Neuronal stem cell (in vitro differentiated cells): ENCODE results near the gene SORCS2.

ENCODE experiments used
- DNase-seq: peaks from one replicate; pipeline ENCODE4 v3.0.0-alpha.2; 2013; ENCODE audit warnings: low spot score
- H2AFZ ChIP-seq: one replicate; pipeline ENCODE4 v1.6.1; 2013; ENCODE audit warnings: mild to moderate bottlenecking, low read length, inconsistent platforms
- H2AK5ac ChIP-seq: 2 replicates; pipeline ENCODE4 v1.6.1; 2013; ENCODE audit warnings: low read depth, mild to moderate bottlenecking, inconsistent platforms, low read length, moderate library complexity, mixed read lengths
- H2BK120ac ChIP-seq: 2 replicates; pipeline ENCODE4 v1.6.1; 2013; ENCODE audit warnings: low read depth, mild to moderate bottlenecking, inconsistent platforms, low read length, moderate library complexity, mixed read lengths
- H2BK12ac ChIP-seq: one replicate; pipeline ENCODE4 v1.6.1; 2013; ENCODE audit warnings: low read length, inconsistent platforms
- H2BK15ac ChIP-seq: 2 replicates; pipeline ENCODE4 v1.6.1; 2013; ENCODE audit warnings: mild to moderate bottlenecking, low read length, inconsistent platforms, mixed read lengths
- H2BK5ac ChIP-seq: one replicate; pipeline ENCODE4 v1.6.1; 2013; ENCODE audit warnings: inconsistent platforms, mild to moderate bottlenecking, low read length, moderate library complexity
- H3K14ac ChIP-seq: one replicate; pipeline ENCODE4 v1.6.1; 2013; ENCODE audit warnings: low read length, inconsistent platforms
- H3K18ac ChIP-seq: 2 replicates; pipeline ENCODE4 v1.6.1; 2013; ENCODE audit warnings: low read length, inconsistent platforms
- H3K23ac ChIP-seq: 2 replicates; pipeline ENCODE4 v1.6.1; 2013; ENCODE audit warnings: low read depth, mild to moderate bottlenecking, mixed read lengths, low read length, inconsistent platforms; ENCODE audit not compliant: poor library complexity
- H3K27ac ChIP-seq: replicated peaks from 3 replicates; pipeline ENCODE4 v1.5.1; 2013; ENCODE audit warnings: low read length, inconsistent platforms
- H3K27me3 ChIP-seq, 3 experiments: 2 replicates each; pipeline ENCODE4 v1.6.1; 2013; ENCODE audit warnings: low read length in 3 of 3, mild to moderate bottlenecking in 2 of 3, inconsistent platforms in 1 of 3, low read depth in 1 of 3, mixed read lengths in 1 of 3, moderate library complexity in 1 of 3; ENCODE audit not compliant: control insufficient read depth in 3 of 3, insufficient read depth in 3 of 3
- H3K36me3 ChIP-seq, 2 donors: replicated peaks in 1 of 2; 2 replicates each; pipeline ENCODE4 v1.6.1; 2013; ENCODE audit warnings: low read length in 2 of 2; ENCODE audit not compliant: control insufficient read depth in 2 of 2, insufficient read depth in 2 of 2
- H3K4ac ChIP-seq: 2 replicates; pipeline ENCODE4 v1.6.1; 2013; ENCODE audit warnings: inconsistent platforms, mild to moderate bottlenecking, low read length, moderate library complexity
- H3K4me1 ChIP-seq, 2 donors: 1 replicate in 1 of 2; 2 replicates in 1 of 2; pipeline ENCODE4 v1.6.1; 2013; ENCODE audit warnings: low read length in 2 of 2, low read depth in 1 of 2; ENCODE audit not compliant: control insufficient read depth in 2 of 2, insufficient read depth in 1 of 2
- H3K4me2 ChIP-seq: one replicate; pipeline ENCODE4 v1.6.1; 2013; ENCODE audit warnings: mild to moderate bottlenecking, low read length, inconsistent platforms; ENCODE audit not compliant: insufficient read depth, poor library complexity, severe bottlenecking
- H3K4me3 ChIP-seq, 2 donors: 2 replicates each; pipeline ENCODE4 v1.5.1; 2013; ENCODE audit warnings: low read length in 2 of 2, mild to moderate bottlenecking in 2 of 2, inconsistent platforms in 1 of 2, moderate library complexity in 1 of 2
- H3K79me1 ChIP-seq: one replicate; pipeline ENCODE4 v1.6.1; 2013; ENCODE audit warnings: low read depth, mild to moderate bottlenecking, inconsistent platforms, low read length, moderate library complexity
- H3K9ac ChIP-seq: one replicate; pipeline ENCODE4 v1.6.1; 2013; ENCODE audit warnings: mild to moderate bottlenecking, low read depth, low read length, inconsistent platforms; ENCODE audit not compliant: poor library complexity
- H3K9me3 ChIP-seq, 2 donors: replicated peaks in 1 of 2; 2 replicates each; pipeline versions ENCODE3 to v1.6.1; 2013; ENCODE audit warnings: low read length in 2 of 2, mild to moderate bottlenecking in 2 of 2, inconsistent platforms in 1 of 2, low read depth in 1 of 2, mixed read lengths in 1 of 2, moderate library complexity in 1 of 2; ENCODE audit not compliant: control insufficient read depth in 2 of 2, insufficient read depth in 1 of 2
- H4K8ac ChIP-seq: one replicate; pipeline ENCODE4 v1.6.1; 2013; ENCODE audit warnings: low read depth, mild to moderate bottlenecking, inconsistent platforms, low read length, moderate library complexity
- H4K91ac ChIP-seq: one replicate; pipeline ENCODE4 v1.6.1; 2013; ENCODE audit warnings: low read length, low read depth, mild to moderate bottlenecking, inconsistent platforms; ENCODE audit not compliant: poor library complexity
- WGBS, 2 donors: extraction: QIAGEN DNeasy Blood & Tissue Kit; methylation state at CpG; one replicate each; pipeline ENCODE4 v1.1.7; 2013; ENCODE audit warnings: missing lambda C conversion rate in 2 of 2, mixed read lengths in 1 of 2; ENCODE audit not compliant: insufficient read length in 2 of 2, insufficient replicate concordance in 1 of 2; ENCODE audit errors: extremely low coverage in 2 of 2; 5-methylcytosine and 5-hydroxymethylcytosine counted together

Gene SORCS2

GRCh38 chr4:7689773-7690693 lies 497.7 kb downstream of the SORCS2 start:
- Histone ChIP-seq H3K9me3 (peaks cover 0 to 4% of the 10 kb centered on the region in 2 donors), H2AFZ (no peak overlapping the region), H2BK5ac (no peak overlapping the region), H2BK15ac (no peak overlapping the region), H3K4me3 (no peak overlapping the region), H2AK5ac (no peak overlapping the region), H3K9ac (peak overlapping the region; percentile 16), H3K4ac (no peak overlapping the region), H3K79me1 (no peaks in the 10 kb centered on the region), H2BK120ac (no peak overlapping the region), H3K27me3 (peaks cover 0 to 2% (median 0%) of the 10 kb centered on the region in 3 experiments), H3K18ac (no peak overlapping the region), H3K23ac (no peak overlapping the region), H4K8ac (no peak overlapping the region), H3K27ac (no peak overlapping the region), H3K4me1 (peaks cover 0 to 2% of the 10 kb centered on the region in 2 donors), H4K91ac (no peak overlapping the region), H2BK12ac (peak overlapping the region; percentile 3), H3K14ac (no peak overlapping the region), H3K4me2 (no peak overlapping the region), H3K36me3 (peaks cover 0 to 5% of the 10 kb centered on the region in 2 donors)
- WGBS, 2 donors, result 100% methylated on average over 1 to 5 of the region's 6 CpGs
- DNase-seq, result no peak

- H3K18ac ChIP-seq, result peak overlapping the region; percentile 11
- H3K4me2 ChIP-seq, result no peak overlapping the region
- H3K14ac ChIP-seq, result no peak overlapping the region
- H4K8ac ChIP-seq, result no peak overlapping the region
- no peak overlapping the region for H2BK5ac ChIP-seq
- no peak overlapping the region for H3K23ac ChIP-seq
- H3K4ac ChIP-seq, result no peak overlapping the region
- H3K4me3 ChIP-seq, result peak overlapping the region in 1 of 2 donors; percentile 6
- H2AK5ac ChIP-seq, result no peak overlapping the region
- WGBS, 2 donors, result no CpG with 5 or more reads among the region's 6 CpGs
- peak overlapping the region; percentile 7 for H2BK120ac ChIP-seq
- H3K27ac ChIP-seq, result no peak overlapping the region
- no peak overlapping the region for H2BK12ac ChIP-seq
- peaks cover 0 to 5% of the 10 kb centered on the region in 2 donors for H3K36me3 ChIP-seq
- peak overlapping the region; percentile 62 for H2BK15ac ChIP-seq
- no peak for DNase-seq
- peaks cover 0 to 4% of the 10 kb centered on the region in 2 donors for H3K9me3 ChIP-seq
- no peak overlapping the region for H3K9ac ChIP-seq
- no peak overlapping the region for H2AFZ ChIP-seq
- peaks cover 0 to 2% of the 10 kb centered on the region in 2 donors for H3K4me1 ChIP-seq
- peaks cover 0 to 2% (median 0%) of the 10 kb centered on the region in 3 experiments for H3K27me3 ChIP-seq
- no peaks in the 10 kb centered on the region for H3K79me1 ChIP-seq
- H4K91ac ChIP-seq, result no peak overlapping the region
Observed at GRCh38 chr4:7691061-7691460, 498.7 kb downstream of the SORCS2 start.

GRCh38 chr4:7691982-7692381 lies 499.6 kb downstream of the SORCS2 start:
- Histone ChIP-seq H3K27ac (no peak overlapping the region), H3K4me2 (no peak overlapping the region), H2BK15ac (no peak overlapping the region), H2AK5ac (peak overlapping the region; percentile 65), H2BK5ac (no peak overlapping the region), H2BK12ac (no peak overlapping the region), H2AFZ (no peak overlapping the region), H4K91ac (no peak overlapping the region), H3K79me1 (no peaks in the 10 kb centered on the region), H3K4me3 (no peak overlapping the region), H3K27me3 (peaks cover 0 to 2% (median 0%) of the 10 kb centered on the region in 3 experiments), H2BK120ac (no peak overlapping the region), H3K18ac (peak overlapping the region; percentile 46), H3K23ac (peak overlapping the region; percentile 49), H3K4ac (peak overlapping the region; percentile 47), H3K36me3 (peaks cover 0 to 5% of the 10 kb centered on the region in 2 donors), H3K9me3 (peaks cover 0 to 4% of the 10 kb centered on the region in 2 donors), H3K14ac (no peak overlapping the region), H4K8ac (no peak overlapping the region), H3K4me1 (peaks cover 0 to 2% of the 10 kb centered on the region in 2 donors), H3K9ac (no peak overlapping the region)
- DNase-seq, result no peak
- no CpG with 5 or more reads among the region's 8 CpGs for WGBS, 2 donors
